NOMO-1 (cell line): ENCODE measurements around the gene SLC4A1AP.

Source experiments
- DNase-seq, 2 experiments: peaks; one replicate each; lab custom pipeline; 2025; ENCODE audit not compliant: unreplicated experiment in 2 of 2; lab: John Stamatoyannopoulos, UW

SLC4A1AP gene

GRCh38 chr2:27736890-27737204, 73.2 kb downstream of the SLC4A1AP start:
- no peak for DNase-seq

GRCh38 chr2:27737676-27738348, 74.1 kb downstream of the SLC4A1AP start:
- peak; percentile 13 to 45 for DNase-seq

GRCh38 chr2:27738349-27739057, 74.8 kb downstream of the SLC4A1AP start:
- DNase-seq = no peak

GRCh38 chr2:27739058-27739373, 75.3 kb downstream of the SLC4A1AP start:
- no peak for DNase-seq

GRCh38 chr2:27741673-27742072, 78.0 kb downstream of the SLC4A1AP start:
- DNase-seq = no peak

- DNase-seq = no peak
Measured at GRCh38 chr2:27742571-27742970, 78.9 kb downstream of the SLC4A1AP start.
